ACC112 (cell line): ENCODE results near the gene KCNH8.

Experiments used
- H2AFZ ChIP-seq: fragments of 200-600 bp; sonication (generic); one replicate; pipeline ENCODE4 v1.6.0; 2017; ENCODE audit warnings: antibody characterized with exemption, low read length; ENCODE audit not compliant: unreplicated experiment
- H3K27ac ChIP-seq: fragments of 200-600 bp; sonication (generic); 2 replicates; pipeline ENCODE4 v1.5.1; 2014; ENCODE audit warnings: low read depth, mild to moderate bottlenecking, antibody characterized with exemption, low read length, moderate library complexity
- H3K27me3 ChIP-seq: fragments of 200-600 bp; sonication (generic); 2 replicates; pipeline ENCODE4 v1.6.1; 2014; ENCODE audit warnings: mild to moderate bottlenecking, antibody characterized with exemption, low read length, moderate library complexity, mixed read lengths; ENCODE audit not compliant: insufficient read depth
- H3K36me3 ChIP-seq: fragments of 200-600 bp; sonication (generic); 2 replicates; pipeline ENCODE4 v1.6.1; 2016; ENCODE audit warnings: mild to moderate bottlenecking, antibody characterized with exemption, low read length, moderate library complexity, mixed read lengths; ENCODE audit not compliant: insufficient read depth
- H3K4me1 ChIP-seq: fragments of 200-600 bp; sonication (generic); one replicate; pipeline ENCODE4 v1.6.1; 2016; ENCODE audit warnings: low read length, mixed read lengths; ENCODE audit not compliant: insufficient read depth, unreplicated experiment, control insufficient read depth
- H3K4me3 ChIP-seq: fragments of 200-600 bp; sonication (generic); 2 replicates; pipeline ENCODE4 v1.5.1; 2014; ENCODE audit warnings: mild to moderate bottlenecking, low read depth, low read length
- H3K79me2 ChIP-seq: fragments of 200-600 bp; sonication (generic); one replicate; pipeline ENCODE4 v1.6.0; 2016; ENCODE audit warnings: low read length; ENCODE audit not compliant: control insufficient read depth, unreplicated experiment, insufficient read depth

KCNH8 gene

DNA sequence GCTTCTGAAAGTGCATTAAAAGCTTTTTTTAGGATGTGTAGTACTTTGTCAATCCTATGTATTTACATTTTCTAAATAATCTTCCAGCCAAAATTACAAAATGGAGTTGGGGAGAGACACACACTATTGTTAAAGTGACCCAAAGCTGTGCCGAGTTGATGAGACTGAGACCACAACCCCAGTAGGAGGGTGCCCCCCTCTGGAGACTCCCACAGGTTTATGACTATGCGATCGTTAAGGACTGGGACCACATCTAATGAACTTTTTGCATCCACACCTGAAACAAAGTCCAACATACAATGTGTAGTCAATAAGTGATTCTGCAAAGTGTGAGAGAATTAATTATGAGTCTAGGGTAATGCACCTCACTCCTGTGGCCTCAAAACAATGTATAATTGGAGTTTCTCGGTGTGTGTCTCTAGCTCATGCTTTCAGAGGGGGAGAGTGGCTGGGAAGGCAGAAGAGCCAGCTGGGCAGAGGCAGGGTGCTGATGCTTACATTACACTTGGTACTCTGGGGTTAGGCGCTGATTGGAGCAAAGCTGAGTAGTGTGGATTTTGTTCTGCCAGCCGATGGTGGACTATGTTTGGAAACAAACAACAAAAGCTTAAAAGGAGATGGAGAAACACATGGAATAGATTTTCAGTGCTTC, 102.8 kb downstream of the KCNH8 start:
- no peak overlapping the region for H3K4me3 ChIP-seq
- no peaks in the 10 kb centered on the region for H3K27me3 ChIP-seq
- H3K27ac ChIP-seq = no peak overlapping the region
- no peaks in the 10 kb centered on the region for H3K4me1 ChIP-seq
- no peaks in the 10 kb centered on the region for H3K36me3 ChIP-seq
- no peaks in the 10 kb centered on the region for H3K79me2 ChIP-seq
- H2AFZ ChIP-seq = no peak overlapping the region

DNA sequence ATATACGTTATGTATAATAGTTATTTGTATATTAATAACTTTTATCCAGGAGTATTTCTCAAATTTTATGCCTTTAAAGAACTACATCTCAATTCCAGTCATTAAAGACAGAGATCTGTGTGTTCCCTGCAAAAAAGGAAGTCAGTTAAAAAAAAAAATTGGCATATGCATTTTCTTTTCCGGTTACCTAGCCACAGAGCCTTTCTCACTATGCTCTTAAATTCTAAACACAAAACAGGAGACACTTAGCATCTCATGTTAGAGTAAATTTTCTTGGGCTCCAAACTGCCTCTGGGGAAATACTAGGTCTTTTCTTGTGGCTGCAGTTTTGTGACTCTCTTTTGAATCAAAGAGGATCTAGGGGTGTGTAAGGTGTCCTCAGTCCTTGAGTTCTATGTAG, 105.9 kb downstream of the KCNH8 start:
- Histone ChIP-seq H3K4me1 (no peaks in the 10 kb centered on the region), H3K36me3 (no peaks in the 10 kb centered on the region), H3K27me3 (no peaks in the 10 kb centered on the region), H3K79me2 (no peaks in the 10 kb centered on the region), H3K27ac (no peak overlapping the region), H3K4me3 (no peak overlapping the region), H2AFZ (no peak overlapping the region)

DNA sequence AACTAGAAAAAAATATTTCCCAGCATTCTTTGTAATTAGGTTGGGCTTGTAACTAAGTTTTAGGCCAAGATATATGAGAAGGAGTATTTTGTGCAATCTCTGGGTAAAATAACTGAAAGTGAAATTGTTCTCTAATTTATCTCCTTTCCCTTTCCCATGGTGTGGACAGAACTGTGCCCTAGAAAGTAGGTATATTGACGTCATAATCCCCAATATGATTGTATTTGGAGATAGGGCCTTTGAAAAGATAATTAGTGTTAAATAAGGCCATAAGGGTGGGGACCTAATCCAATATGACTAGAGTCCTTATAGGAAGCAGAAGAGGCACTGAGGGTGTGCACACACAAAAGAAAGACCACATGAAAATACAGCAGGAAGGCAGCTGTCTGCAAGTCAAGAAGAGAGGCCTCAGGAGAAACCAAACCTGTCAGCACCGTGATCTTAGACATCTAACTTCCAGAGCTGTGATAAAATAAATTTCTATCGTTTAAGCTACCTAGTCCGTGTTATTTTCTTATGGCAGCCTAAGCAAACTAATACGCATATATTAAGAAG, 106.6 kb downstream of the KCNH8 start:
- Histone ChIP-seq H3K27me3 (no peaks in the 10 kb centered on the region), H2AFZ (no peak overlapping the region), H3K79me2 (no peaks in the 10 kb centered on the region), H3K4me3 (no peak overlapping the region), H3K4me1 (no peaks in the 10 kb centered on the region), H3K27ac (no peak overlapping the region), H3K36me3 (no peaks in the 10 kb centered on the region)

DNA sequence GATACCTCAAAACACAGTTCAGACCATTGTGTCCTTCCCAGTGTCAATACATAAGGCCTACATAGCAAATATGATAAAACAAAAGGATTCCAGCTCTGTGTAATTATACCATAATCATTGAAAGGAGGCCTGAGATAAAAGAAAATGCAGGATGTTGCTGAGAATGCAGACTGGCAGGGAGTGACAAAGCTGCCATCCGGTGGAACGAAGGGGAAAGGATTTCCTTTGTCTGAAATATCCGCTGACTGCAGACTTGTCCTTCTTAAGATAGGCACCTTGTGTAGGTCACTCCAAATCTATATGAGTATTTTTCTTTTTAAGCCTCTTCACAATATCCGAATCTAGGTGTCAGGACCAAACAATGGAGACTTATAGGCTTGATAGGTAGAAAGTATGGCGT, 108.0 kb downstream of the KCNH8 start:
- Histone ChIP-seq H3K27me3 (no peaks in the 10 kb centered on the region), H3K27ac (no peak overlapping the region), H3K4me1 (no peaks in the 10 kb centered on the region), H3K4me3 (no peak overlapping the region), H3K79me2 (no peaks in the 10 kb centered on the region), H3K36me3 (no peaks in the 10 kb centered on the region), H2AFZ (no peak overlapping the region)

DNA sequence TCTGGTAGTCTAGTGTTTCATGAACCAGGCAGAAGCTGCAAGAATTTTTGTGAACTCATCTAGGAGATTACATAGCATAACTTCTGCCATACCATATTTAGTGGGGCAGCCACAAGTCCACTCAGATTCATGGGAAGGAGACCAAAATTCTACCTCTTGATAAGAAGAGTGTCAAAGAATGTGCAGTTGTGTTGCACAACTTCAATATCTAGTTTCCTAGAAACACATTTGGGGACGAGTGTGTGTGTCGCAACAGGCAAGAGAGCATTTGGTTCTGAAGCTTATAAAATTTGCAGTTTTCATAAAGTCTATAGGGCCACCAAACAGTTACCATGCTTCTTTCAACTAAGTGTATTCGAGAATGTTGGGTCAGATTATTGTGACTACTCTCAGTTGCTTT, 115.3 kb downstream of the KCNH8 start:
- Histone ChIP-seq H3K4me3 (no peak overlapping the region), H3K36me3 (no peaks in the 10 kb centered on the region), H3K27me3 (no peaks in the 10 kb centered on the region), H3K27ac (no peak overlapping the region), H3K4me1 (no peaks in the 10 kb centered on the region), H2AFZ (no peak overlapping the region), H3K79me2 (no peaks in the 10 kb centered on the region)

DNA sequence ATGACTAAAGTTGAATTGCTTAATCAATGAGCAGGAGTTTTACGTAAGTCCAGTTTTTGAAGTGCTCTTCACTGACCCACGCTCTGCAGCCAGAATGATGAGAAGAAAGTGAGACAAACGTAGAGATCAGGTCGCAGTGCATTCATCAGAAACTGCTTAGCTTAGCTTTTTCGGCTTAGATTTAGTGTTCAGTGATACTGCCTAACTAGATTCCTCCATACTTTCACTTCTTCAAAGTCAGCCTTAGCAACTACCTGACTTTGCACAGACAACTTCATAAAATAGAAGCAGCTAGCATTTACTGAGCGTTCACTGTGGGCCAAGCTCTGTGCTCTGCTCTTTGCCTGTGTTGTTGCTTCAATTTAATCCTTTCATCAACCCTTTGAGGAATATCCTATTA, 116.1 kb downstream of the KCNH8 start:
- Histone ChIP-seq H3K4me1 (no peaks in the 10 kb centered on the region), H3K4me3 (no peak overlapping the region), H3K27me3 (no peaks in the 10 kb centered on the region), H2AFZ (no peak overlapping the region), H3K36me3 (no peaks in the 10 kb centered on the region), H3K79me2 (no peaks in the 10 kb centered on the region), H3K27ac (no peak overlapping the region)

DNA sequence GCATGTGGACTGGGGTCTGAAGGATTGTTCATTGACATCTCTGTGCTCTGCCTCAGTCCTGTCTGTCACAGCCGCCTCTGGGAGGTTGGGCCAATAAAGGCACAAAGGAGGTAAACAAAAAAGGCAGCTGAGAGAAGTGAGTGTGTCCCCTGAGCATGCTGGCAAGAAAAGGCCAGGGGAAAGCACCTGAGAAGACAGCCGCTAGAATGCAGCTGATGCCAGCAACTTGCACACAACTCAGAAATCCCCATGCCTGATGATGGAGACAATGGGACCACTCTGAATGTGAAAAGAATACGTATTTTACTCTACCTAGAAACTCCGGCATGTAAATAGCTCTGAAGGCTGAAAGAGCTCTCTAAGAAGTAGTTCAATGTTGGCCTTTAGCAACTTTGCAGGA, 118.7 kb downstream of the KCNH8 start:
- H3K4me3 ChIP-seq = no peak overlapping the region
- H2AFZ ChIP-seq = no peak overlapping the region
- H3K36me3 ChIP-seq = no peaks in the 10 kb centered on the region
- H3K27ac ChIP-seq = no peak overlapping the region
- no peaks in the 10 kb centered on the region for H3K27me3 ChIP-seq
- H3K4me1 ChIP-seq = no peaks in the 10 kb centered on the region
- H3K79me2 ChIP-seq = no peaks in the 10 kb centered on the region

DNA sequence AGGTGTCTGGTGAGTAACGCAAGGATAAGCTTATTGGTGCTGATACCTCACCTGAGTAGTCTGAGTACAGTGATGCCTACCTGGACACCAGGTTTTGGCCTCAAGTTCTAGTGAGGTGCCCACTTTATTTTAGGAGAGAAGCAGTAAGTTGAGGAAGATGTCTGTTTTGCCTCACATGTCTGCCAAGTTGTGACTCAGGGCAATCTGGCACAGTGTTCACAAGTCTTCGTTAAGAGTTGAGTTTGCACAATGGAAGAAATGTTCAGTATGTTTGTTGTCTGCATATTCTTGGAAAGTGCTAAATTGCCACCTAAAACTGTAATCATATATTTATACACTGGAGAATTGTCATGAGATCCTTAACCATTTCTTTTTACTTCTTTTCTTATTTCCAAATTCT, 122.2 kb downstream of the KCNH8 start:
- Histone ChIP-seq H3K27me3 (no peaks in the 10 kb centered on the region), H3K79me2 (no peaks in the 10 kb centered on the region), H3K27ac (no peak overlapping the region), H2AFZ (no peak overlapping the region), H3K4me1 (no peaks in the 10 kb centered on the region), H3K36me3 (no peaks in the 10 kb centered on the region), H3K4me3 (no peak overlapping the region)

DNA sequence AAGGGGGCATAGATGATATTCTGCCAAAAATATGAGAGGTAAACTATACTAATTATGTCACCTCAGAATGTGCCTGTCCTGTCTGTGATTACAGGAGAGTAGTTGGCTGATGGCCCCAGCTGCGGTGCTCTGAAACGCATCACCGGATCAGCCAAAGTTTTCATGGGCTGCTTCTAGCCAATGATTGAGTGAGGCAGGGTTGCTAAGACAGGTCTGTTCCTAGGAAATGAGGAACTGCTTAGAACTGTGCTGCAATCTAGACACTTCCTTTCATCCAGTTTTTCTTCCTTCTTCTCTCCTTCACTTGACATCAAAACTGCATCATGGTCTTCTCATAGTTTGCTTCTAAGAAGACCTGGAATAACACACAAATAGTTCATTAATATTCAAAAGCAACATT, 124.0 kb downstream of the KCNH8 start:
- H3K79me2 ChIP-seq = no peaks in the 10 kb centered on the region
- no peaks in the 10 kb centered on the region for H3K36me3 ChIP-seq
- H3K4me1 ChIP-seq = no peaks in the 10 kb centered on the region
- no peaks in the 10 kb centered on the region for H3K27me3 ChIP-seq
- H3K4me3 ChIP-seq = no peak overlapping the region
- H2AFZ ChIP-seq = no peak overlapping the region
- H3K27ac ChIP-seq = no peak overlapping the region

DNA sequence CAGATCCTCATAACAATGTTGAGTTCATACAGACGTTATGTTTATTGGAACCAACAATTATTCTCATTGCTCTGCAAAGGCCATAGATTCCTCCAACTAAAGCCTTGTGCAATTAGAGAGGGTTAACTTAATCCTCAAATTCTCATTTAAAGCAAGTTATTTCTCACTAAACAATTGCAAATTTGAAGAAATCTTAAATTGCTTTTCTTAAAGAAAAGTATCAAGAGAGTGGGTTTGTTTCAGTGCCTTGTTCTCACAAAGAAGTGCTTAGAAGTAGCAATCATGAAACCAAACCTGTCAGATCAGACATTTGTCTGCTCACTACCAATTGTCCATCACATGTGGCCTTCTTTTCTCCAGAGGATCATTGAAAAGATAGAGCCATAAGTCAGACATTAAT, 124.8 kb downstream of the KCNH8 start:
- H3K79me2 ChIP-seq = no peaks in the 10 kb centered on the region
- no peaks in the 10 kb centered on the region for H3K36me3 ChIP-seq
- no peaks in the 10 kb centered on the region for H3K27me3 ChIP-seq
- H3K27ac ChIP-seq = no peak overlapping the region
- H3K4me1 ChIP-seq = no peaks in the 10 kb centered on the region
- H2AFZ ChIP-seq = no peak overlapping the region
- no peak overlapping the region for H3K4me3 ChIP-seq

DNA sequence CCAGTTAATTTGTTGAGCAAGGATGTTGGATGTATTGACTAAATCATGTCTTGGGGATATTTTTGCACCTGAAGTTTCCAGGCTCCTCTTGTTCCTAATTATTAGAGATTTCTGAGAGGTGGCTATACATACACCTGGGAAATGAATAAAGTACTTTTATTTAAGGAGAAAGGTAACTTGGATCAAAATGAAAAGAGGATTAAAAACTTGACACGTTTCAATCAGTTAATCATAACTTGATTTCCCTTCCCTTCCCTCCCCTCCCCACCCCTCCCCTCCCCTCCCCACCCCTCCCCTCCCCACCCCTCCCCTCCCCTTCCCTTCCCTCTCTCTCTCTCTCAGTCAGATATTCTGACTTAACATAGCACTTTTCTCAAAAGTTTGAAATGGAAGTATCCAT, 126.3 kb downstream of the KCNH8 start:
- Histone ChIP-seq H3K27ac (no peak overlapping the region), H3K4me1 (no peaks in the 10 kb centered on the region), H3K4me3 (no peak overlapping the region), H3K36me3 (no peaks in the 10 kb centered on the region), H3K79me2 (no peaks in the 10 kb centered on the region), H2AFZ (no peak overlapping the region), H3K27me3 (no peaks in the 10 kb centered on the region)
